Spleen (tissue), 7 donors: ENCODE results near the gene DDX4.
"Not testable (repeated sequence)": the region's sequence is repeated elsewhere in the genome, so short reads cannot be mapped to it uniquely, and the experiment has no call there.

Source experiments
- POLR2A ChIP-seq, 3 donors: fragments of 450-650 bp; IDR thresholded peaks; one replicate each; pipeline ENCODE4 v1.5.1; 2017; ENCODE audit warnings: antibody characterized with exemption in 3 of 3, mild to moderate bottlenecking in 1 of 3
- TF ChIP-seq, protein P1 (sequence below), 11 experiments: fragments of 200-600 bp in 7 of 11; fragments of 450-650 bp in 4 of 11; sonication (generic) in 4 of 11; IDR thresholded peaks in 8 of 11; conservative IDR thresholded peaks in 3 of 11; 1 replicate in 7 of 11; 2 replicates in 4 of 11; pipeline versions ENCODE4 v1.4.0 to v1.8.0; 2016 to 2021; ENCODE audit warnings: antibody characterized with exemption in 11 of 11, inconsistent platforms in 4 of 11, mild to moderate bottlenecking in 1 of 11
- donor health status: DM: no; HTN: no; CAD: no; lungs with moderate emphysema.
- donor health status: DM: no; HTN: no; CAD: no.
- donor health status: DM: no; HTN: no; CAD: no.

DNA sequence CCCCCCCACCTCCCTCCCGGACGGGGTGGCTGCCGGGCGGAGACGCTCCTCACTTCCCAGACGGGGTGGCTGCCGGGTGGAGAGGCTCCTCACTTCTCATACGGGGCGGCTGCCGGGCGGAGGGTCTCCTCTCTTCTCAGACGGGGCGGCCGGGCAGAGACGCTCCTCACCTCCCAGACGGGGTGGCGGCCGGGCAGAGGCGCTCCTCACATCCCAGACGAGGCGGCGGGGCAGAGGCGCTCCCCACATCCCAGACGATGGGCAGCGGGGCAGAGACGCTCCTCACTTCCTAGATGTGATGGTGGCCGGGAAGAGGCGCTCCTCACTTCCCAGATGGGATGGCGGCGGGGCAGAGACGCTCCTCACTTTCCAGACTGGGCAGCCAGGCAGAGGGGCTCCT is 41.2 kb upstream of the DDX4 start:
- TF ChIP-seq POLR2A (IDR thresholded peaks at IDR 0.05), result not testable (repeated sequence)
- TF ChIP-seq, protein P1, sequence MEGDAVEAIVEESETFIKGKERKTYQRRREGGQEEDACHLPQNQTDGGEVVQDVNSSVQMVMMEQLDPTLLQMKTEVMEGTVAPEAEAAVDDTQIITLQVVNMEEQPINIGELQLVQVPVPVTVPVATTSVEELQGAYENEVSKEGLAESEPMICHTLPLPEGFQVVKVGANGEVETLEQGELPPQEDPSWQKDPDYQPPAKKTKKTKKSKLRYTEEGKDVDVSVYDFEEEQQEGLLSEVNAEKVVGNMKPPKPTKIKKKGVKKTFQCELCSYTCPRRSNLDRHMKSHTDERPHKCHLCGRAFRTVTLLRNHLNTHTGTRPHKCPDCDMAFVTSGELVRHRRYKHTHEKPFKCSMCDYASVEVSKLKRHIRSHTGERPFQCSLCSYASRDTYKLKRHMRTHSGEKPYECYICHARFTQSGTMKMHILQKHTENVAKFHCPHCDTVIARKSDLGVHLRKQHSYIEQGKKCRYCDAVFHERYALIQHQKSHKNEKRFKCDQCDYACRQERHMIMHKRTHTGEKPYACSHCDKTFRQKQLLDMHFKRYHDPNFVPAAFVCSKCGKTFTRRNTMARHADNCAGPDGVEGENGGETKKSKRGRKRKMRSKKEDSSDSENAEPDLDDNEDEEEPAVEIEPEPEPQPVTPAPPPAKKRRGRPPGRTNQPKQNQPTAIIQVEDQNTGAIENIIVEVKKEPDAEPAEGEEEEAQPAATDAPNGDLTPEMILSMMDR (IDR thresholded peaks at IDR 0.05 in 8 of 11, conservative IDR thresholded peaks at IDR 0.05 in 3 of 11), result not testable (repeated sequence)
